ENCODE data around the gene PKP3. TPM values are rescaled to one million over a fixed set of nuclear protein-coding genes. Genes with fewer than 3 reads are reported as not detected.

Gene PKP3
- total and polyA plus RNA-seq, 9 of the 15 experiments (the other 6 are each of a cell fraction or from before 2014, with no cell fraction given), result 0.11 to 110 (median 30.7) TPM

DNA sequence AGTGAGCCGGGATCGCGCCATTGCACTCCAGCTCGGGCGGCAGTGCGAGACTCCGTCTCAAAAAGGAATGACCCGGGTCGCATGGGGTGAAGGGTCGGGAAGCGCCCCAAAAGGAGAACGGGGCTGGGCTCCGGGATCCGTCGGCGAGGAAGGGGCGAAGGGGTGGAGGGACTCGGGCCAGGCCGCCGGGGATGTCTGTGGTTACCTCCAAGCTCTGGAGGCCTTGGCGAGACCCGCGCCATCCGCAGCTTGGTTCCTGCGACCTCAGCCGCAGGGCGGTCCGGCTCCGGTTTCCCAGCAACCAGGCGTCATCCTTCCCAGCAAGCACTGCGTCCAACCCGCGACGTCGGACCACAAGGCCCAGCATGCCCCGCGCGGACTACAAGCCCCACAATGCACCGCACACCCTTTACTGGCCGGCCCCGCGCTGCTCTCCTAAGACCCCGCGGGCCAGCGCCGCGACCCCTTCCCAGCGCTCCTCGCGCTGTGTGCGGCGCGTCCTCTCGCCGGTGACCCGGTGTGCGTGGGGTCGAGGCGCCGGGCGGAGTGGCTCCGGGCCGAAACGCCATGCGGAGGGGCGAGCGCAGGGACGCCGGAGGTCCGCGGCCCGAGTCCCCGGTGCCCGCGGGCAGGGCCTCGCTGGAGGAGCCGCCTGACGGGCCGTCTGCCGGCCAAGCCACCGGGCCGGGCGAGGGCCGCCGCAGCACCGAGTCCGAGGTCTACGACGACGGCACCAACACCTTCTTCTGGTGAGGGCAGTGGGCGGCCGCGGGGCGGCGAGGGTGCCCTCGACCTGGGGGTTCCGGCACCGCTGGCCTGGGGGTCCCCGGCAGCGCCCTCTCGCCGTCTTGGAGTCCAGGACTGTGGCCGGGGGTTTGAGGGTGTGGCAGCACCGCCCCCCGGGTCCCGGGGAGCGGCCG lies 56.1 kb downstream of the PKP3 start, which contains the start of gene PTDSS2 (continued):
- TF ChIP-seq, protein P1, sequence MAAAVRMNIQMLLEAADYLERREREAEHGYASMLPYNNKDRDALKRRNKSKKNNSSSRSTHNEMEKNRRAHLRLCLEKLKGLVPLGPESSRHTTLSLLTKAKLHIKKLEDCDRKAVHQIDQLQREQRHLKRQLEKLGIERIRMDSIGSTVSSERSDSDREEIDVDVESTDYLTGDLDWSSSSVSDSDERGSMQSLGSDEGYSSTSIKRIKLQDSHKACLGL (CRISPR knock-in tag; IDR thresholded peaks at IDR 0.05; ENCODE audit: borderline replicate concordance, poor library complexity, severe bottlenecking), result no peak
- 0 out of 2 replicates have a peak, but pooled peaks have one; percentile 18 for TF ChIP-seq NFE2 (IDR thresholded peaks at IDR 0.05; ENCODE audit: low read depth)
- 0 out of 2 replicates have a peak, but pooled peaks have one; percentile 45 for TF ChIP-seq HDAC8 (tag; IDR thresholded peaks at IDR 0.05)
- TF ChIP-seq, protein P2, sequence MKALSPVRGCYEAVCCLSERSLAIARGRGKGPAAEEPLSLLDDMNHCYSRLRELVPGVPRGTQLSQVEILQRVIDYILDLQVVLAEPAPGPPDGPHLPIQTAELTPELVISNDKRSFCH (CRISPR knock-in tag; IDR thresholded peaks at IDR 0.05), result no peak
- TF ChIP-seq, protein P2 (tag; IDR thresholded peaks at IDR 0.05), result peak; percentile 75; the same call in 1 of the 2 replicates
- TF ChIP-seq ZNF232 (CRISPR knock-in tag; IDR thresholded peaks at IDR 0.05), result no peak
- TF ChIP-seq, protein P3, sequence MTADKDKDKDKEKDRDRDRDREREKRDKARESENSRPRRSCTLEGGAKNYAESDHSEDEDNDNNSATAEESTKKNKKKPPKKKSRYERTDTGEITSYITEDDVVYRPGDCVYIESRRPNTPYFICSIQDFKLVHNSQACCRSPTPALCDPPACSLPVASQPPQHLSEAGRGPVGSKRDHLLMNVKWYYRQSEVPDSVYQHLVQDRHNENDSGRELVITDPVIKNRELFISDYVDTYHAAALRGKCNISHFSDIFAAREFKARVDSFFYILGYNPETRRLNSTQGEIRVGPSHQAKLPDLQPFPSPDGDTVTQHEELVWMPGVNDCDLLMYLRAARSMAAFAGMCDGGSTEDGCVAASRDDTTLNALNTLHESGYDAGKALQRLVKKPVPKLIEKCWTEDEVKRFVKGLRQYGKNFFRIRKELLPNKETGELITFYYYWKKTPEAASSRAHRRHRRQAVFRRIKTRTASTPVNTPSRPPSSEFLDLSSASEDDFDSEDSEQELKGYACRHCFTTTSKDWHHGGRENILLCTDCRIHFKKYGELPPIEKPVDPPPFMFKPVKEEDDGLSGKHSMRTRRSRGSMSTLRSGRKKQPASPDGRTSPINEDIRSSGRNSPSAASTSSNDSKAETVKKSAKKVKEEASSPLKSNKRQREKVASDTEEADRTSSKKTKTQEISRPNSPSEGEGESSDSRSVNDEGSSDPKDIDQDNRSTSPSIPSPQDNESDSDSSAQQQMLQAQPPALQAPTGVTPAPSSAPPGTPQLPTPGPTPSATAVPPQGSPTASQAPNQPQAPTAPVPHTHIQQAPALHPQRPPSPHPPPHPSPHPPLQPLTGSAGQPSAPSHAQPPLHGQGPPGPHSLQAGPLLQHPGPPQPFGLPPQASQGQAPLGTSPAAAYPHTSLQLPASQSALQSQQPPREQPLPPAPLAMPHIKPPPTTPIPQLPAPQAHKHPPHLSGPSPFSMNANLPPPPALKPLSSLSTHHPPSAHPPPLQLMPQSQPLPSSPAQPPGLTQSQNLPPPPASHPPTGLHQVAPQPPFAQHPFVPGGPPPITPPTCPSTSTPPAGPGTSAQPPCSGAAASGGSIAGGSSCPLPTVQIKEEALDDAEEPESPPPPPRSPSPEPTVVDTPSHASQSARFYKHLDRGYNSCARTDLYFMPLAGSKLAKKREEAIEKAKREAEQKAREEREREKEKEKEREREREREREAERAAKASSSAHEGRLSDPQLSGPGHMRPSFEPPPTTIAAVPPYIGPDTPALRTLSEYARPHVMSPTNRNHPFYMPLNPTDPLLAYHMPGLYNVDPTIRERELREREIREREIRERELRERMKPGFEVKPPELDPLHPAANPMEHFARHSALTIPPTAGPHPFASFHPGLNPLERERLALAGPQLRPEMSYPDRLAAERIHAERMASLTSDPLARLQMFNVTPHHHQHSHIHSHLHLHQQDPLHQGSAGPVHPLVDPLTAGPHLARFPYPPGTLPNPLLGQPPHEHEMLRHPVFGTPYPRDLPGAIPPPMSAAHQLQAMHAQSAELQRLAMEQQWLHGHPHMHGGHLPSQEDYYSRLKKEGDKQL (CRISPR knock-in tag; IDR thresholded peaks at IDR 0.05; ENCODE audit: borderline replicate concordance), result no peak
- TF ChIP-seq, protein P4, sequence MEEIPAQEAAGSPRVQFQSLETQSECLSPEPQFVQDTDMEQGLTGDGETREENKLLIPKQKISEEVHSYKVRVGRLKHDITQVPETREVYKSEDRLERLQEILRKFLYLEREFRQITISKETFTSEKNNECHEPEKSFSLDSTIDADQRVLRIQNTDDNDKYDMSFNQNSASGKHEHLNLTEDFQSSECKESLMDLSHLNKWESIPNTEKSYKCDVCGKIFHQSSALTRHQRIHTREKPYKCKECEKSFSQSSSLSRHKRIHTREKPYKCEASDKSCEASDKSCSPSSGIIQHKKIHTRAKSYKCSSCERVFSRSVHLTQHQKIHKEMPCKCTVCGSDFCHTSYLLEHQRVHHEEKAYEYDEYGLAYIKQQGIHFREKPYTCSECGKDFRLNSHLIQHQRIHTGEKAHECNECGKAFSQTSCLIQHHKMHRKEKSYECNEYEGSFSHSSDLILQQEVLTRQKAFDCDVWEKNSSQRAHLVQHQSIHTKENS (CRISPR knock-in tag; IDR thresholded peaks at IDR 0.05), result no peak
- no peak for TF ChIP-seq STAT5B (CRISPR knock-in tag; IDR thresholded peaks at IDR 0.05)
- TF ChIP-seq DIDO1 (tag; IDR thresholded peaks at IDR 0.05; ENCODE audit: low read depth), result no peak
- no peak for TF ChIP-seq RAD21 (CRISPR knock-in tag; conservative IDR thresholded peaks at IDR 0.05 in 1 of 2, IDR thresholded peaks at IDR 0.05 in 1 of 2)
- TF ChIP-seq CBFA2T3 (IDR thresholded peaks at IDR 0.05), result no peak
- TF ChIP-seq, protein P5, sequence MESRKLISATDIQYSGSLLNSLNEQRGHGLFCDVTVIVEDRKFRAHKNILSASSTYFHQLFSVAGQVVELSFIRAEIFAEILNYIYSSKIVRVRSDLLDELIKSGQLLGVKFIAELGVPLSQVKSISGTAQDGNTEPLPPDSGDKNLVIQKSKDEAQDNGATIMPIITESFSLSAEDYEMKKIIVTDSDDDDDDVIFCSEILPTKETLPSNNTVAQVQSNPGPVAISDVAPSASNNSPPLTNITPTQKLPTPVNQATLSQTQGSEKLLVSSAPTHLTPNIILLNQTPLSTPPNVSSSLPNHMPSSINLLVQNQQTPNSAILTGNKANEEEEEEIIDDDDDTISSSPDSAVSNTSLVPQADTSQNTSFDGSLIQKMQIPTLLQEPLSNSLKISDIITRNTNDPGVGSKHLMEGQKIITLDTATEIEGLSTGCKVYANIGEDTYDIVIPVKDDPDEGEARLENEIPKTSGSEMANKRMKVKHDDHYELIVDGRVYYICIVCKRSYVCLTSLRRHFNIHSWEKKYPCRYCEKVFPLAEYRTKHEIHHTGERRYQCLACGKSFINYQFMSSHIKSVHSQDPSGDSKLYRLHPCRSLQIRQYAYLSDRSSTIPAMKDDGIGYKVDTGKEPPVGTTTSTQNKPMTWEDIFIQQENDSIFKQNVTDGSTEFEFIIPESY (CRISPR knock-in tag; IDR thresholded peaks at IDR 0.05), result peak; percentile 62; the same call in 1 of the 2 replicates
- no peak for TF ChIP-seq DDX20 (tag; IDR thresholded peaks at IDR 0.05; ENCODE audit: low read depth)
- TF ChIP-seq KAT2B (IDR thresholded peaks at IDR 0.05; ENCODE audit: low read depth, low read length), result no peak

Measured in K562 (cell line).